Measurements from ENCODE around the gene EFNA2. TPM values are rescaled to one million over a fixed set of nuclear protein-coding genes. Genes with fewer than 3 reads are reported as not detected.

Gene EFNA2
- polyA plus RNA-seq, 1 donor from 2014 or later = 10.3 TPM

DNA sequence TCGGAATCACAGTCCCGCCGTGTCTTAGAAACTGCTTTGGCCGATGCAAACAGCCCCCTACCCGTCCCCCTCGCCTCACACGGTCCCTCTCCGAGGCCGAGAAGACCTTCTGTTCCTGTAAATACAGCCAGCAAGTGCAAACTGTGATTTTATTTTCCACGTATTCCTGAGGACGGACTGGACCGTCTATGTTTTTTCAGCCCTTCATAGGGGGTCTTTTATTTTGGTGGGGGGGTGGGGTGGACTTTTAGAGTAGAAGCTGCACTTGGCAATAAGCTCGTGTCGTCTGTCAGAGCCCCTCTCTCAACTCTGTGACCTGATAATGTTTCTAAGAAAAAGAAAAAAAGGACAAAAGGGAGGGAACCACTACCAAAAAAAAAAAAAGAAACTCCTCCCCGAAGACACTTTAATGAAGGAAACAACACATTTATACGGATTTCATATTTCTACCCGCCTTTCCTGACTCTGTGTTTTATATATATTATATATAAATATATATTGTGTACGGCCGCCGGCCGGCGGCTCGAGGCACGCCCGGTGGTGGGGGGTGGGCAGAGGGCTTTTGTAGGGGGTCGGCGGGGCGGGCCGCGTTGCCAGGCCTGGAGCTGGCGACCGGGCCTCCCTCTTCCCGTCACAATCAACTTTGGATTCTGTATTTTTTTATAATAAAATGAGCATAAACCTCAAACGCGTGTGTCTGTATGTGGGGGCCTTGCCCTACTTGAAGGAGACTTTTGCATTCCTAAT, 15.2 kb downstream of the EFNA2 start:
- Histone ChIP-seq H3K4me2 (ENCODE audit: low read length) (no peak overlapping the region), H2AFZ (ENCODE audit: low read depth, low read length) (no peak overlapping the region), H3K9me2 (ENCODE audit: insufficient read depth, low read length) (no peaks in the 10 kb centered on the region), H3K79me2 (replicated peaks; ENCODE audit: insufficient read depth, low read length) (no peaks in the 10 kb centered on the region), H3K9ac (ENCODE audit: low read length) (no peak overlapping the region), H4K20me1 (ENCODE audit: insufficient read depth) (no peaks in the 10 kb centered on the region), H3K9me3 (ENCODE audit: low read length) (no peaks in the 10 kb centered on the region), H3F3A (ENCODE audit: insufficient read depth, low read length, poor library complexity, severe bottlenecking) (no peaks in the 10 kb centered on the region), H3K27ac (ENCODE audit: low read length) (no peak overlapping the region), H3K36me3 (ENCODE audit: insufficient read depth, low read length) (no peaks in the 10 kb centered on the region), H3K27me3 (ENCODE audit: insufficient read depth, low read depth, low read length) (no peaks in the 10 kb centered on the region), H3K4me3 (ENCODE audit: low read length) (no peak overlapping the region)
- TF ChIP-seq RAD21 (conservative IDR thresholded peaks at IDR 0.05) (no peak), EP300 (conservative IDR thresholded peaks at IDR 0.05; ENCODE audit: poor library complexity, severe bottlenecking) (no peak), MXI1 (conservative IDR thresholded peaks at IDR 0.05; ENCODE audit: poor library complexity, severe bottlenecking) (no peak), EZH2 (IDR thresholded peaks at IDR 0.05; ENCODE audit: borderline replicate concordance, insufficient read depth, low read length, poor library complexity, severe bottlenecking) (no peak), TAF1 (IDR thresholded peaks at IDR 0.05; ENCODE audit: low read depth) (no peak), SMC3 (conservative IDR thresholded peaks at IDR 0.05; ENCODE audit: poor library complexity) (no peak), POLR2AphosphoS5 (IDR thresholded peaks at IDR 0.05) (no peak)
- TF ChIP-seq, protein P1, sequence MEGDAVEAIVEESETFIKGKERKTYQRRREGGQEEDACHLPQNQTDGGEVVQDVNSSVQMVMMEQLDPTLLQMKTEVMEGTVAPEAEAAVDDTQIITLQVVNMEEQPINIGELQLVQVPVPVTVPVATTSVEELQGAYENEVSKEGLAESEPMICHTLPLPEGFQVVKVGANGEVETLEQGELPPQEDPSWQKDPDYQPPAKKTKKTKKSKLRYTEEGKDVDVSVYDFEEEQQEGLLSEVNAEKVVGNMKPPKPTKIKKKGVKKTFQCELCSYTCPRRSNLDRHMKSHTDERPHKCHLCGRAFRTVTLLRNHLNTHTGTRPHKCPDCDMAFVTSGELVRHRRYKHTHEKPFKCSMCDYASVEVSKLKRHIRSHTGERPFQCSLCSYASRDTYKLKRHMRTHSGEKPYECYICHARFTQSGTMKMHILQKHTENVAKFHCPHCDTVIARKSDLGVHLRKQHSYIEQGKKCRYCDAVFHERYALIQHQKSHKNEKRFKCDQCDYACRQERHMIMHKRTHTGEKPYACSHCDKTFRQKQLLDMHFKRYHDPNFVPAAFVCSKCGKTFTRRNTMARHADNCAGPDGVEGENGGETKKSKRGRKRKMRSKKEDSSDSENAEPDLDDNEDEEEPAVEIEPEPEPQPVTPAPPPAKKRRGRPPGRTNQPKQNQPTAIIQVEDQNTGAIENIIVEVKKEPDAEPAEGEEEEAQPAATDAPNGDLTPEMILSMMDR (IDR thresholded peaks at IDR 0.05; ENCODE audit: poor library complexity, severe bottlenecking) = no peak
- TF ChIP-seq, protein P2, sequence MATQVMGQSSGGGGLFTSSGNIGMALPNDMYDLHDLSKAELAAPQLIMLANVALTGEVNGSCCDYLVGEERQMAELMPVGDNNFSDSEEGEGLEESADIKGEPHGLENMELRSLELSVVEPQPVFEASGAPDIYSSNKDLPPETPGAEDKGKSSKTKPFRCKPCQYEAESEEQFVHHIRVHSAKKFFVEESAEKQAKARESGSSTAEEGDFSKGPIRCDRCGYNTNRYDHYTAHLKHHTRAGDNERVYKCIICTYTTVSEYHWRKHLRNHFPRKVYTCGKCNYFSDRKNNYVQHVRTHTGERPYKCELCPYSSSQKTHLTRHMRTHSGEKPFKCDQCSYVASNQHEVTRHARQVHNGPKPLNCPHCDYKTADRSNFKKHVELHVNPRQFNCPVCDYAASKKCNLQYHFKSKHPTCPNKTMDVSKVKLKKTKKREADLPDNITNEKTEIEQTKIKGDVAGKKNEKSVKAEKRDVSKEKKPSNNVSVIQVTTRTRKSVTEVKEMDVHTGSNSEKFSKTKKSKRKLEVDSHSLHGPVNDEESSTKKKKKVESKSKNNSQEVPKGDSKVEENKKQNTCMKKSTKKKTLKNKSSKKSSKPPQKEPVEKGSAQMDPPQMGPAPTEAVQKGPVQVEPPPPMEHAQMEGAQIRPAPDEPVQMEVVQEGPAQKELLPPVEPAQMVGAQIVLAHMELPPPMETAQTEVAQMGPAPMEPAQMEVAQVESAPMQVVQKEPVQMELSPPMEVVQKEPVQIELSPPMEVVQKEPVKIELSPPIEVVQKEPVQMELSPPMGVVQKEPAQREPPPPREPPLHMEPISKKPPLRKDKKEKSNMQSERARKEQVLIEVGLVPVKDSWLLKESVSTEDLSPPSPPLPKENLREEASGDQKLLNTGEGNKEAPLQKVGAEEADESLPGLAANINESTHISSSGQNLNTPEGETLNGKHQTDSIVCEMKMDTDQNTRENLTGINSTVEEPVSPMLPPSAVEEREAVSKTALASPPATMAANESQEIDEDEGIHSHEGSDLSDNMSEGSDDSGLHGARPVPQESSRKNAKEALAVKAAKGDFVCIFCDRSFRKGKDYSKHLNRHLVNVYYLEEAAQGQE (IDR thresholded peaks at IDR 0.05; ENCODE audit: borderline replicate concordance) = no peak

DNA sequence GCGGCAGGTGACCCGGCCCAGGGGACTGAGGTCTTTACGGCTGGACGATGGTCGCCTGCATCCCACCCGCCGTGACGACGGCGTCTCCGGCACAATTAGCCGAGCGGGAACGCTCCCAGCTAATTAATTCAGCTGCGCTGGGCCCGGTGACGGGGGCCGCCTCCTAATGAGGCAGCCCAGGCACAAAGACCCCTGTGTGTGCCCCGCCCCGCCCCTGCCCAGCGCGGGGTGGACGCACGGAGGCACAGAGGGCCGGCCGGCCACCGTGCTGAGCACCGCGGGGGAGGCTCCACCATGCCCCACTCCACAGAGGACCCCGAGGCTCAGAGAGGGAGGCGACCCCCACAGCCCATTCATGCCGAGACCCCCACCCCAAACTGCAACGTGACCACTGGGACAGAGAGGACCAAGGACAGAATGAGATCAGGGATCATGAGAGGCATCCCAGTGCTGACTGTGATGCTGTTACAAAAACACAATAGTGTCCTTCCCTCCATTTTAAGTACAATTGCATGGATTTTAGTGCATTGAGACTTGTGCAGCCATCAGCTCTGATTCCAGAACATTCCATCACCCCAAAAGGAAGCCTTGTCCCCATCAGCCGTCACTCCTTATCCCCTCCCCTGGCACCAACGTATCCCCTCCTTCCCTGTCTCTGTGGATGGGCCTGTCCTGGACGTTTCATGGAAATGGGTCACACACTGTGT, 17.0 kb downstream of the EFNA2 start:
- Histone ChIP-seq H3K27ac (ENCODE audit: low read length) (no peak overlapping the region), H3K36me3 (ENCODE audit: insufficient read depth, low read length) (no peaks in the 10 kb centered on the region), H3F3A (ENCODE audit: insufficient read depth, low read length, poor library complexity, severe bottlenecking) (no peaks in the 10 kb centered on the region), H2AFZ (ENCODE audit: low read depth, low read length) (no peak overlapping the region), H3K4me2 (ENCODE audit: low read length) (no peak overlapping the region), H3K4me3 (ENCODE audit: low read length) (no peak overlapping the region), H3K9me3 (ENCODE audit: low read length) (no peaks in the 10 kb centered on the region), H3K79me2 (replicated peaks; ENCODE audit: insufficient read depth, low read length) (no peaks in the 10 kb centered on the region), H4K20me1 (ENCODE audit: insufficient read depth) (no peaks in the 10 kb centered on the region), H3K27me3 (ENCODE audit: insufficient read depth, low read depth, low read length) (no peaks in the 10 kb centered on the region), H3K9ac (ENCODE audit: low read length) (no peak overlapping the region), H3K9me2 (ENCODE audit: insufficient read depth, low read length) (no peaks in the 10 kb centered on the region)
- no peak for TF ChIP-seq POLR2AphosphoS5 (IDR thresholded peaks at IDR 0.05)
- no peak for TF ChIP-seq MXI1 (conservative IDR thresholded peaks at IDR 0.05; ENCODE audit: poor library complexity, severe bottlenecking)
- TF ChIP-seq RAD21 (conservative IDR thresholded peaks at IDR 0.05) = no peak
- no peak for TF ChIP-seq SMC3 (conservative IDR thresholded peaks at IDR 0.05; ENCODE audit: poor library complexity)
- TF ChIP-seq, protein P2 (IDR thresholded peaks at IDR 0.05; ENCODE audit: borderline replicate concordance) = no peak
- TF ChIP-seq EZH2 (IDR thresholded peaks at IDR 0.05; ENCODE audit: borderline replicate concordance, insufficient read depth, low read length, poor library complexity, severe bottlenecking) = no peak
- TF ChIP-seq, protein P1 (IDR thresholded peaks at IDR 0.05; ENCODE audit: poor library complexity, severe bottlenecking) = no peak
- TF ChIP-seq TAF1 (IDR thresholded peaks at IDR 0.05; ENCODE audit: low read depth) = no peak
- no peak for TF ChIP-seq EP300 (conservative IDR thresholded peaks at IDR 0.05; ENCODE audit: poor library complexity, severe bottlenecking)
